ENCODE measurements around the gene CCDC30.
A peak's percentile ranks its signal among the peaks of the same experiment; 100 is the strongest.
"Not testable (repeated sequence)": the region's sequence is repeated elsewhere in the genome, so short reads cannot be mapped to it uniquely, and the experiment has no call there.

The CCDC30 gene

GRCh38 chr1:42454403-42454802 lies 8.7 kb upstream of the CCDC30 start:
- DNase-seq: no peak

- DNase-seq: peak; percentile 91
These were observed 6.9 kb upstream of the CCDC30 start, which contains the start of the genes PPCS and ZMYND12 for GRCh38 chr1:42456010-42456753. TSS of gene PPCS (plus strand) at chr1:42456543. CDS start at chr1:42456566, 23 bp downstream. TSS of gene ZMYND12 (minus strand) at chr1:42456022. CDS start at chr1:42455997, 25 bp downstream.

- peak; percentile 67 for DNase-seq
These were observed 6.4 kb upstream of the CCDC30 start for GRCh38 chr1:42456754-42457089.

DNA sequence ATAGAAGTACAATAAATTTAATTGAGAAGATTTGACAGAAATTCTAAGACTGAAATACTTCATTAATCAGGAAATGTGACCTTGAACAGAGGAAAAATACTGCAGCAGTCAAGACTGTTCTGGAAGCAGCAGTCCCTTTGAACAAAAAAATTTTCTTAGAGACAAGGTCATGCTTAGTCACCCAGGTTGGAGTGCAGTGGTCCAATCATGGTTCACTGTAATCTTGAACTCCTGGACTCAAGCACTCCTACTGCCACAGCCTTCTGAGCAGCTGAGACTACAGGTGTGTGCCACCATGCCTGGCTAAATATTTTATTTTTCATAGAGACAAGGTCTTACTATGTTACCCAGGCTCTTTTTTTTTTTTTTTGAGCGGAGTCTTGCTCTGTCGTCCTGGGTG lies 1.9 kb upstream of the CCDC30 start:
- DNase-seq: no peak

DNA sequence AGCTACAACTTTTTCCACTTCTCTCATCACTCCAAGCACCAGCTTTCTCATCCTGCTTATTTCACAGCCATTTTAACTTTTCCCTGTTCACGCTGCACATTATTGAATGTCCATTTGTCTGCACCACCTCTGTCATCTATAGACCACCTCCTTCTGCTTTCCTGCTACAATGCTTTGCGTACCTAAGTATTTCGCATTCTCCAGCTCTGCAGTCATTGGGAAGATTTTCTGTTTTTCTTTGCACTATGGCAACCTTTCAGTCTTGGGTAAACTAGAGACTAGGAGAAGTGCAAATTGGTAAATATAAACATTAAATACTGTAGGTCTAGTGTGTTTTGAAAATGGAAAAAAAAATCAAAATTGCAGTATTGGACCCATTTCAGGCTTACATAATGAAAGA lies 835 bp downstream of the CCDC30 start:
- no peak for DNase-seq

- DNase-seq: no peak
These were observed 2.9 kb downstream of the CCDC30 start for GRCh38 chr1:42466030-42466429.

DNA sequence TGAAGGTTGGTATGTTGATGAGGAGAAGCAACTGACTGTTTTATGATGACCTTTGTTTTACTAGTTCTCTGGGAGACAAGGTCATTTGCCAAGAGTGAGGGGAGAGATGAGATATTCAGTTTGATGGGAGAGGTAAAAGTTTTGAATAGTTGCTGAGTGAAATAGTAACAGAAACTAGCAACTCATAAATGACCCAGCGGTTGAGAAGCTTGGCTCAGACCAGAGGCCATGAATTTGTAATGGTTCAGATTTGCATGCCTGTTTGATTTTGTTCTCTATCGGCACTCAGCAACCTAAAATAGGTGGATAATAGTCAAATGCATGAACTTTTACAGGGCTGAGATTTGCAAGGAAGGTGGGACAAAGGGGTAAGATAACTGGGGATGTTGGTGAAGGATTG lies 6.6 kb downstream of the CCDC30 start:
- DNase-seq: no peak

DNA sequence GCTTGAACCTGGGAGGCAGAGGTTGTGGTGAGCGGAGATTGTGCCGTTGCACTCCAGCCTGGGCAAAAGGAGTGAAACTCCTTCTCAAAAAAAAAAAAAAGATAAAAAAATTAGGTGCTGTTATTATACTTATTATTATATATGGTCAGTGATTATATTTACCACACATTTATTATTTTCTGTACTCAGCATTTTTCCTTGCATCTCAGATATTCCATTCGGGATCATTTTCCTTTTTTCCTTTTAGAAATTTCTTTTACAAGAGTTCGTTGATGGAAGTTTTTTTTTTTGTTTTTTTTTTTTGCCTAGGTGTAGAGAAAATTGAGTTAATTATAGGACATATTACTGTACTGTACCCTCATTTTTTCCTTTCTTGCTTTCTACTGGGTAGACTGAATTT lies 13.5 kb downstream of the CCDC30 start:
- DNase-seq: no peak

- DNase-seq: not testable (repeated sequence)
These were observed 14.3 kb downstream of the CCDC30 start for GRCh38 chr1:42477354-42477753.

GRCh38 chr1:42477775-42478174 lies 14.7 kb downstream of the CCDC30 start:
- no peak for DNase-seq

DNA sequence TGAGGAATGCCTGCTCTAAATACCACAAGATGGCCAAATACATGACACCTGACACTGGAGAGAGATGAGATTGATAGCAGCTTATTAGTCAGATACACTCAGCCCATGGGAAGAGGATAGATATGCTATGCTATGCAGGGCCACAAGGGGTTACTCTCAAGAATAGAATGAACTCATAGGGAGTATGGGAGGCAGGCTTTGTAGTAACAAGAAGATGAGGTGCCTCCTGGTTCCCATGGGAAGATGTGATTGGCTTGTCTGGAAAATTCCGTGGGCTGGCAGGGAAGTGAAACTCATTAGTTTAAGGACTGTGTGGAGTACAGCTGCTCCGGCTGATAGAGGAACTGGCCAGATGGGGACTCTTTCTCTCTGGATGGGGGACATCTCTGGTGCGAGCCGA lies 16.5 kb downstream of the CCDC30 start:
- no peak for DNase-seq

DNA sequence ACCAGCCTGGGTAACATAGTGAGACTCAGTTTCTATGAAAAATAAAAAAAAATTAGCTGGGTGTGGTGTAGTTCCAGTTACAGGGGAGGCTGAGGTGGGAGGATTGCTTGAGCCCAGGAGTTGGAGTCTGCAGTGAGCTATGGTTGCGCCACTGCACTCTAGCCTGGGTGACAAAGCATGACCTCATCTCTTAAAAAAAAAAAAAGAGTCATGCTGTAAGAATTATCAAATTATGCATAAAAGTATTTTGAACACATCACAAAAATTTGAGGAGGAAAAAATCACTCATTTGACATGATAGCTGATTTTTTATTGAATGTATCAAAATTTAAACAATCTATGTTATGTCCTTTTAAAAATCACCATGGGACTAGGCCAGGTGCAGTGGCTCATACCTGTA lies 17.8 kb downstream of the CCDC30 start:
- DNase-seq: no peak

DNA sequence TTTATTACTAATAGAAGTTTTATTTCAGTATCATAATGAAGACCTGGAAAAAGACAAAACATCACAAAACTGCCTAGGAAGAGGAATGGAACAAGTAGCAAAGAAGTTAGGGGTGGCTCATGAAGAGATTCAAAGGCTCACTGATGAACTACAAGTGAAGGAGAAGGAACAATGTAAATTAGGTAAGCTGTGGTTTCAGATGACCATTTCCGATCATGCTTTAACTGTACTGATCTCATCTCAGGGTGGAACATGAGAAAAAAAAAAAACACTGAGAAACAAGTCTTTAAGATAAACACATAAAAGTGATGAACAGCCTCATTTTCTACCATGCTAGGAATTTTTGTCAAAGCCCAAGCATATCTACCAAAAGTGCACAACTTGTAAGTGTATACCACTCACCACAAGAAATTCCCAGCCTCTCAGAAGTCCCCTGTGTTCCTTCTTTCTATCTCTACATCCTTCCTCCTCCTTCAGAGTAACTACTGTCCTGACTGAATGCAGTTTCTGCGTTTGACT lies 19.6 kb downstream of the CCDC30 start:
- no peak for DNase-seq

- no peak for DNase-seq
These were observed 21.3 kb downstream of the CCDC30 start for GRCh38 chr1:42484382-42484781.

GRCh38 chr1:42490237-42490636 lies 27.2 kb downstream of the CCDC30 start:
- no peak for DNase-seq

DNA sequence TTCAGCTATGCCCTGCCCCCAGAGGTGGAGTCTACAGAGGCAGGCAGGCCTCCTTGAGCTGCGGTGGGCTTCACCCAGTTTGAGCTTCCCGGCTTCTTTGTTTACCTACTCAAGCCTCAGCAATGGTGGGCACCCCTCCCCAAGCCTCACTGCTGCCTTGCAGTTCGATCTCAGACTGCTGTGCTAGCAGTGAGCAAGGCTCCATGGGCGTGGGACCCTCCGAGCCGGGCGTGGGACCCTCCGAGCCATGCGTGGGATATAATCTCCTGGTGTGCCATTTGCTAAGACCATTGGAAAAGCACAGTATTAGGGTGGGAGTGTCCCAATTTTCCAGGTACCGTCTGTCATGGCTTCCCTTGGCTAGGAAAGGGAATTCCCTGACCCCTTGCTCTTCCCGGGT lies 38.9 kb downstream of the CCDC30 start:
- not testable (repeated sequence) for DNase-seq

DNA sequence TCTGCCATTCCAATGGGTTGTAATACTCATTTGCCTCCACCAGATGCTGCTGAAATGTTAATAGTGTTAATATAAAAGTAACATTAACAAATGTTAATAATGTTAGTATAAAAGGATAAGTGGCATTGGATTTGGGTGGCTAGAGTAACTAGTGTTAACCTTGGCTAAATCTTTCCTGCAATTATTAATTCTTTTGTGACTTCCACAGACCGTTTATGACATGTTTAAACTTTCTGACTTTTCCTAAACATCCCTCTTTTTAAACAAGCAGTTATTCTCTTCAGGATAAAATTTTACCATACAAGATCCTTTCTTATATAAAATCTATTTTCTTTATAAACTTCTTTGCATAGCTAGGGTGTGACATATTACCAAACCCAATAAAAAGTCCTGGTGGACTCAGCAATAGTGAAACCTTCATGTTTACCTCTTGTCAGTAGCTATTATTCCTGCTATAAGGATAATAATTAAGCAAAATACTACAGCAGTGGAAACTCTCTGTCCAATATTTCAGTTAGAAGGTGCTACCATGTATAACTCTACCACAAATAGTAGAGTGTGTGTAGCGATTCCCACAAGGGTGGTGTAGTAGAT lies 41.5 kb downstream of the CCDC30 start:
- no peak for DNase-seq

DNA sequence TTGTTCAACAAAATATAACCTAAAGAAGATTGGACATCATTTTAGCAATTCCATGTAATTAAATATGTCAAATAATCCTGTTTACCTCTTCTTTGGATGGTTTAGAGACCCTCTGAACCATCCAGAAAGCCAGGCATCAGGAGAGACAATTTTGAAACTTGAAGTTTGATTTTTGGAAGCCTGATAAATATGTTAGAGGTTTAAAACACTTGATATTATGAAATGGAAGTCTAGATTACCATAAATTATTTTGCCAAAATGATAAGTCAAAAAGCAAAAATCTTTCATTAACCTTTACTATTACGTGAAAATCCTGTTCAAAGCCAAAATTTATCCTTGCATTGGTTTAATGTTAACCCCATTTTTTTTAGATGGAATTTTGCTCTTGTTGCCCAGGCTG lies 43.5 kb downstream of the CCDC30 start:
- DNase-seq: no peak

DNA sequence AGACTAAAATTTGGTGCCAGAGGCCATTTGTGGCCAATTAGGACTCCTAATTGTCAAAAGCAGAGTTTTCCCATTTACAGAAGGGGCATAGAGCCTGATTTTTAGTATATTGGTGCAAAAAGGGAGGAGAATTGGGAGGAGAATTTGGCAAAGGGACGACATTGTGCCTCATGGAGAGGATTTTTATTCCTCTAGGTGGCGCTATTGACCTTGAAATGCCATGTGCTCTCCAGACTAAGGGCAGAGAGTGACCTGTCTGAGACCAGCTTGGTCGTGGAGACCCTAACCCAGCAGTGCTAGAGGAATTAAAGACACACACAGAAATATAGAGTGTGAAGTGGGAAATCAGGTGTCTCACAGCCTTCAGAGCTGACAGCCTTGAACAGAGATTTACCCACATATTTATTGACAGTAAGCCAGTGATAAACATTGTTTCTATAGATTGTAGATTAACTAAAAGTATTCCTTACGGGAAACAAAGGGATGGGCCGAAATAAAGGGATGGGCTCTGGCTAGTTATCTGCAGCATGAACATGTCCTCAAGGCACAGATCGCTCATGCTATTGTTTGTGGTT lies 48.6 kb downstream of the CCDC30 start:
- peak; percentile 1 for DNase-seq

DNA sequence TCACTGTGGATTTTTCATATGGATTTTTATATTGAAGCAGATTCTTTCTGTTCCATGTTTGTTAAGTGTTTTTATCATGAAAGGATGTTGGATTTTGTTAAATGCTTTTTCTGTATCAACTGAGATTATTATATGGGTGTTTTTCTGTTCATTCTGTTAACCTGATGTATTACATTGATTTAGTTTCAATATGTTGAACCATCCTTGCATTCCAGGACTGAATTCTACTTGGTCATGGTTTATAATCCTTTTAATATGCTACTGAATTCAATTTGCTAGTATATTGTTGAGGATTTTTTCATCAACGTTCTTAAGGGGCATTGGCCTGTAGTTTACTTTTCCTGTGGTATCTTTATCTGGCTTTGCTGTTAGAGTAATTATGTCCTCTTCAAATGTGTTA lies 55.8 kb downstream of the CCDC30 start:
- DNase-seq: no peak

DNA sequence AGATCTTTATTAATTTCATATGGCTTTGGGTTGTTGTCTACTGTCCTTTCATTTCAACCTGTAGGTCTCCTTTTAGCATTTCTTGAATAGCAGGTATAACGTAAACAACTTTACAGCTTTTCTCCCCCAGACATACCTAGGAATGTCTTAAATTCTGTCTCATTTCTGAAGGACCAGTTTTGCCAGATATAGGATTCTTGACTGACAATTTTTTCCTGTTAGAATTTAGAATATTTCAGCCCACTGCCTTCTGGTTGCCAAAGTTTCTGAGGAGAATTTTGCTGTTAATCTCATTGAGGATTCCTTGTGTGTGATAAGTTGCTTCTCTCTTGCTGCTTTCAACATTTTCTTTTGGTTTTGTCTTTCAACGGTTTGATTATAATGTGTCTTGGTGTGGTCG lies 60.1 kb downstream of the CCDC30 start:
- no peak for DNase-seq

GRCh38 chr1:42524330-42524729 lies 61.2 kb downstream of the CCDC30 start:
- no peak for DNase-seq

DNA sequence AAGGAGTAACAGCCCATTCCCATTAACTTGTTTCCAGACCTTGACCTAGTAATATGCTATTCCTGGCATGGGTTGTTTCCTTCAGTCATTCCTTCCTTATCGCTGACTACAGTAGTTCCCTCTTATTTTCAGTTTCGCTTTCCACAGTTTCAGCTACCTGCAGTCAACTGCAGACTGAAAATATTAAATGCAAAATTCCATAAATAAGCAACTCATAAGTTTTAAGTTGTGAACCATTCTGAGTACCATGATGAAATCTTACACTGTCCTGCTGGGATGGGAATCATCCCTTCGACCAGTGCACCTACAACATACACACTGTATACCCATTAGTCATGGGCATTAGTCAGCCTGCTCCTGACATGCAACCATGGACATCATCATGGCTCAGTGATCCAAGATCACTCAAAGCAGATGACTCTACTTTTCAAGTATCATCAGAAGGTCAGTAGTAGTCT lies 66.7 kb downstream of the CCDC30 start:
- peak; percentile 10 for DNase-seq

GRCh38 chr1:42531043-42531442 lies 68.0 kb downstream of the CCDC30 start:
- no peak for DNase-seq

Data from CD4-positive, alpha-beta T cell treated with Interleukin-21 for 1 hour (primary cell).